ENCODE results near the gene NRCAM.

Gene NRCAM

DNA sequence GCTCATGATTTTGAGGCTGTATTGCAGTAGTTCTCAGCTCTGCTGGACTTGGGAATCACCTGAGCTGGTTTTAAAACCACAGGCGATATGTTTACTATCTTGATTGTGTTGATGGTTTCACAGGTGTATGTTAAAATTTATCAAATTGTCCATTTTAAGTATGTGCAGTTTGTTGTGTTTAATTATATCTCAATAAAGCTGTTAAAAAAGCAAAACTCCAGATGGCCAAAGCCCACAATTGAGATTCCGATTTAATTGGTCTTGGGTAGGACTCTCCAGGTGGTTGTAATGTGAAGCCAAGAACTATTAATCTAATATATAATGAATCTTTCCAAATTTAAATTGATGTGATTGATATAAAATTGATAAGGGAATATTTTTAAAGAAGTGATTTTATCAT is 48.6 kb downstream of the NRCAM start:
- TF ChIP-seq GATA2 (IDR thresholded peaks at IDR 0.05; ENCODE audit: low read depth, low read length) (no peak), GATA3 (IDR thresholded peaks at IDR 0.05; ENCODE audit: low read depth, low read length) (no peak)

DNA sequence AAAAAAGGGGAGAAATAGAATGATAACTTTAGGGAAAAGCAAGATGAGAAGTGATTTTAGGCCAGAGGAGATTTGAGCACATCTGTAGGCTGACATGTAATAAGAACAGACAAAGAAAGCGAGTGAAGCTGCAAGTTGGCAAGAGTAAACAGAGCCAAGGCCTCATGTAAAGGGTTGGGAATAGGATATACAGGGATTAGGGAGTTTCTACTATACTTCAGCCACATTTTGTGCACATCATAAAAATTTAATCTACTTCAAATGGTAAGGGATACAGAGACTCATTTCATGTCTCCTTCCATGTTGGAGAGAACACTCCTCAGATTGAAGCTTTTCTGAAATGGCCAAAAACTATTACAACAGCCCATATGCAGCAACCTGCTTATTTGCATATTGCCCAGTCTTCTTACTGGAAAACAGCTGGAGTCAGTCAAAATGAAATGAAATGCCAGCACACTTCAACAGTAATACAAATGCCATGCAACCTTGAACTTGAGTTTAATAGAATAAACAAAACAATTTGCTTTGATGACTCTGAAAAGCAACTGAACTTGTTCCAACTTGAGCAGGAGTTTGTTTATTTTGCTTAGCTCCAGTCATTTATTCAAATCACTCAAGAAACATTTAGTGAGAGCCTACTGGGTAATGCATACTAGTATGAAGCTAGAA is 49.9 kb downstream of the NRCAM start:
- no peak for TF ChIP-seq GATA3 (IDR thresholded peaks at IDR 0.05; ENCODE audit: low read depth, low read length)
- no peak for TF ChIP-seq GATA2 (IDR thresholded peaks at IDR 0.05; ENCODE audit: low read depth, low read length)

DNA sequence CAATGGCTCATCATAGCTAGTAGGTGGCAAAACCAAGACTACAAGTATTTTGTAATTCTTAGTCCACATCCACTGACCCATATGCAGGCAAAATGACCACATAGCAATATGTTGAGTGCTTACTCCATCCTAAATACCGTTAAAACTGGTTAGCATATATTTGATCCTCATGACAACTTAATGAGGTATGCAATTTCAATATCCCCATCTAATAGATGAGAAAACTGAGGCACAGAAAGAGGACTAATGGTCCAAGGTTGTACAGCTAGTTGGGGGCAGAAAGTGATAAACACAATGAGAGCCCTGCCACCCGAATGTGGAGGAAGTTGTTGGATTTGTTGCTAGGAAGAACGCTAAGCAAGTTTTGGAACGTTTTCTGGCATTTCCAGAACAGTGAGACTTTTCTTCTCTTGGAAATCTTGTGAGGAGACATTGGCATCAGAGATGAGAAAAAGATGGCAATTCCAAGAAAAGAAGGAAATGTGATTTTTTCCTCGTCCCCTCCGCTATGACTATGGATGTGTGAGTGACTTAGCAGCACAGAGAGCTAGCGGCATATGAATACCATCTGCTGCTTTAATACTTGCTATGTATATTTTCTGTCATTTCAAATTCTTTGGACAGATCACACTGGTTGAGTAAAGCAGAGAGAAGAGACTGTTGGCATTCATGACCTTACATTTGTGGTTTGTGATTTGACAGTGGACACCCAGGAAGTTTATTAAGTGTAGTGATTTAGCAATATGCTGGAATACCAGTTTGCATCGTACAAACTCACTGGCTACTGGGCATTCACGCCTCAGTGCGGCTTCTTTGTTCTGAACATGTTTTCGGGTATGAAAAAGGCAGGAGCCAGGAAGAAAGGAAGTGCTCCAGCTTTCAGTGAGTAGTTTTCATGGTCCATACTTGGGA is 51.5 kb downstream of the NRCAM start:
- no peak for TF ChIP-seq GATA3 (IDR thresholded peaks at IDR 0.05; ENCODE audit: low read depth, low read length)
- no peak for TF ChIP-seq GATA2 (IDR thresholded peaks at IDR 0.05; ENCODE audit: low read depth, low read length)

DNA sequence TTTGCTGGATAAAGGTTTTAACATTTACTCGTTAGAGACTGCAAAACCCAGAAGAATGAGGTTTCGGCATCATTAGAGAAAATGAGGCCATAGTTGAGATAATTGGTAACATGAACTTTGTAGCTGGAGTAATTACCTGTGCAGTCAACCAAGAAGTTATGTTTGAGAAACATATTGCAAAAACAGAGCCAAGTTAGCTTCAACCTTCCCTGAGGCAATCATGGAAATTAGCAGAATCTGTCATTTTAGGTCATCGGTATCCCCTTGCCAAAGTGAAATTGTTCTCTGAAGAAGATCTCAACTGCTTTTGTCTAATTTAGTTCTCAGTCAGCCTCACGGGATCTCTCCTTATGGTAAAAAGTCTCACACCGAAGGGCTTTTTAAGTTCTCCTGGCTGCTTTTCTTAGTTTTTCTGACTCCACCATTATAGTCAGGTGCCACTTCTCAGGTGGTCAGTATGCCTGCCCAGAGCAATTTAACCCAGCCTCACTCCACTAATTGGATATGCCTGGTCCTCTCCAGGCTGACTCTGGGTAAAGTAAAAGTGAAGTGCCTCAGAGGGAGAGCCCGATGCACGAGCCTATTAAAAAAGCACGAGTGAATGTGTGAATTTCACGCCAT is 52.5 kb downstream of the NRCAM start:
- TF ChIP-seq GATA3 (IDR thresholded peaks at IDR 0.05; ENCODE audit: low read depth, low read length), result no peak
- no peak for TF ChIP-seq GATA2 (IDR thresholded peaks at IDR 0.05; ENCODE audit: low read depth, low read length)

DNA sequence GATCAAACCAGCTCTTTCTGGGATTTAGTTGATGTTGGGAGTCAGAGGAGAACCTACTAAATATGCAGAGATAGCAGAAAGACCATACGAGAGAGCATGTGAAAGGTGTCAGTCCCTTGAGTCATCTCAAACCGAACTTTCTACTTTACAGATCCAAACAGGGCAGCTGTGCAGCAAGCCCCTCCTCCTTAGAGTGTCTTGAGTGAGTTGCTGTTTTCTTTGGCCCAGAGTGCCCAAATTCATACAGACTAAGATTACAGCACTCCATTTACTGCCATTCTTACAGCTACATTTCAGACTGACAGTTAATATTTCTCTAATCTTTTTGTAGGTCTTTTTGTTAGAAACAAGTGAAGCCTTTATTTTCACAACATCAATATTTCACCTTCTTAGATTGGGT is 53.4 kb downstream of the NRCAM start:
- TF ChIP-seq GATA2 (IDR thresholded peaks at IDR 0.05; ENCODE audit: low read depth, low read length) (no peak), GATA3 (IDR thresholded peaks at IDR 0.05; ENCODE audit: low read depth, low read length) (no peak)

DNA sequence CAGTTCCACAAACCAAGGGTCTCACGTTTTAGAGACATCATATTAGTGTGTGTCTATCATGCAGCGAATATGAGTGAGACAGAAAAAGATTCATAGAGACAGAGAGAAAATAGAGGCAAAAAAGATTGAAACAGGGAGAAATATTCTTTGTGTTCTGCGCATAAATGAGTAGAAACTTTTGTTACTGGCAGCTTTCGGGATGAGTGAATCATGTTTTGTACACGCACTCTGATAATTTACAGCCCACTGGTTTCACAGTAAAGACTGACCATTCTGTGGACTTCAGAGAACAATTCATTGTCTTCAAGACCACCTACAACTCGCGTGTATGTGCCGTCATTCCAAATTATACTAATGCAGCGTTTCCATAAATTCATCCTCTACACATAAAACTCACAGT is 60.2 kb downstream of the NRCAM start:
- no peak for TF ChIP-seq GATA2 (IDR thresholded peaks at IDR 0.05; ENCODE audit: low read depth, low read length)
- no peak for TF ChIP-seq GATA3 (IDR thresholded peaks at IDR 0.05; ENCODE audit: low read depth, low read length)

DNA sequence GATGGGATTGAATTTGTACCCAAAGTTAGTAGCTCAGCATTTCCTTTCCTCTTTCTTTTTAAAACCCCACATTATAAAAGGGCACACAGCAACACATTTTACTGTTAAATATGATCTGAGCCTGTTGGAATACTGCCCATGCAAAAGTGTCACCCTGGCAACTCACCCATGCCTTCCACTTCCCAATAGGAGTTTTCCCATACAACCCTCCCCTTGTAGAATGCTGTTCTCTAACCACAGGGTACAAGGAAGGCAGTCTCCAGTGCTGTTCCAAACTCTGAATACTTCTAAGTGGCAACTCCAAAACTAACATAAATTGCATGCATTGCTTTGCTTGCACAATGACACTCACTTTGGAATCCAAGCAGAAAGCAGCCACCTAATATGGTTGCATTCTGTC is 60.8 kb downstream of the NRCAM start:
- TF ChIP-seq GATA3 (IDR thresholded peaks at IDR 0.05; ENCODE audit: low read depth, low read length) (no peak), GATA2 (IDR thresholded peaks at IDR 0.05; ENCODE audit: low read depth, low read length) (no peak)

DNA sequence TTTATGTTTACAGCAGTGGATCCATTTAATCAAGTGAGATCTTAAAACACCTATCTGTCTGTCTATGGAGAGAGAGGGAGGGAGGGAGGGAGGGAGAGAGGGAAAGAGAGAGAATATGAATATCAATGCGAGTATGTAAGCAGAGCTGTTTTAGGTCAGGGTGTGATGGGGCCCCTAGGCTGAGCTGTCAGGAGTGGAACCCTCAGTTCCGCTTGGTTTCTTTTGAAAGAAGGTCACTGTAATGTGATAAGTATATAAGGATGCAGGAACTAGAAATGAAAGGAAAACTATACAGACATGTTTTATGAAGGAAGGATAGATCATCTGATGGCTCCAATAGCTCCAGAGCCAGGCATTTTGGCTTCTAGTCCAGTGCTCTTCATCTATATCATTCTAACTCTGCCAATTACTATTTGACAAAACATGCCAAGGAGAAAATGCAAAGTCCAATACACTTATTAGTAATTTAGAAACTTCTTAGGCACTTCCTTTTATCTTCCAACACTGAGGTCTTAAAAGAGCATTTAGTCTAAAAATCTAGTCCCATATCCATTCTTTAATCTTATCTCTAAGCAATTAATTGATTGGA is 70.3 kb downstream of the NRCAM start:
- TF ChIP-seq GATA2 (IDR thresholded peaks at IDR 0.05; ENCODE audit: low read depth, low read length) (no peak), GATA3 (IDR thresholded peaks at IDR 0.05; ENCODE audit: low read depth, low read length) (no peak)

DNA sequence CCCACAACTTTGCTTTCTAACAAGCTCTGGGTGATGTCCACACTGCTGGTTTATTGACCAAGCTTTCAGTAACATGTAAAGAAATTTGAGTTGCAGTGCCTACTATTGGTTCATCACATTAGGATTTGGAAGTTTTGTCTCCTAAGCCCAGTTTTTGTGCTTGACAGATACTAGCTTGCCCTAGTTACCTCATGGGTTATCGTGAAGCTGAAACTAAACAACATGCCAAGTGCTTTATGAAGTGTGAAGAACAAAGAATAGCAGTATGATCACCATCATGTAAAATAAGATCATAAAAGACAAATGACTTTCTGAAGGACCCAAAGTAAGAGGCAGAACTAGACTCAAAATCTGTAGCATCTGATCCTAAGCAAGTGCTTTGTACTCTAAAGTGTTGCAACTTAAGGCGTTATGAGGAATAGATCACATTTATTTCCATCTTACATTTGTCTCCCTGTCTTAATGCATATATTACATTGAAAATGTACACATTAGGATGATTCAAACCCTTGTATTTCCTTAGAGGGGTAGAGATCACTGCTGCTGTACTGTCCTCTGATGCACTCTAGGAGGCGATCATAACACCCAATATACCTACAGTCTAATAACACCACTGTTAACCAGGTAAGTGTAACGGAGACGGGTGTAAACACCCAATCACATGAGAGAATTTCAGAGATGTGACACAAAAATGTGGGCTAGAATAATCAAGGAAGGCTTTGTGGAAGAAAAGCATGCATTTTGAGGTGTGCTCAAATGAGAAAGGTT is 71.3 kb downstream of the NRCAM start:
- no peak for TF ChIP-seq GATA3 (IDR thresholded peaks at IDR 0.05; ENCODE audit: low read depth, low read length)
- no peak for TF ChIP-seq GATA2 (IDR thresholded peaks at IDR 0.05; ENCODE audit: low read depth, low read length)

DNA sequence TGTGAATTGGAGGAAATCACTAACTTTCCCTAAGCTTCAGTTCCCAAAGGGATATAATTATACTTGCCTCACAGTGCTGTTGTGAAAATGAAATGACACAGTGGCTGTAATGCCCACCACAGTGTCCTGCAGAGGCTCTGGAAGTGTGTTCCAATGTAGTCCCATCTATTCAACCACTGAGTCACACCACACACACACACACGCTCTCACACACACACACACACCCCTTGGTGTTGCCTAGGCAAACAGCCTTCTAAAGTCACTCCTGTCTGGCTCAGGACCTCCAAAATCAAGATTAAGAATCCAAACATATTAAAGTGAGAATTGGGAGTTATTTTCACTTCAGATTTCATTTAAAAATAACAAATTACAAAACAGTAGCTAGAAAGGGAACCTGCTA is 73.3 kb downstream of the NRCAM start:
- TF ChIP-seq GATA2 (IDR thresholded peaks at IDR 0.05; ENCODE audit: low read depth, low read length) (no peak), GATA3 (IDR thresholded peaks at IDR 0.05; ENCODE audit: low read depth, low read length) (no peak)

DNA sequence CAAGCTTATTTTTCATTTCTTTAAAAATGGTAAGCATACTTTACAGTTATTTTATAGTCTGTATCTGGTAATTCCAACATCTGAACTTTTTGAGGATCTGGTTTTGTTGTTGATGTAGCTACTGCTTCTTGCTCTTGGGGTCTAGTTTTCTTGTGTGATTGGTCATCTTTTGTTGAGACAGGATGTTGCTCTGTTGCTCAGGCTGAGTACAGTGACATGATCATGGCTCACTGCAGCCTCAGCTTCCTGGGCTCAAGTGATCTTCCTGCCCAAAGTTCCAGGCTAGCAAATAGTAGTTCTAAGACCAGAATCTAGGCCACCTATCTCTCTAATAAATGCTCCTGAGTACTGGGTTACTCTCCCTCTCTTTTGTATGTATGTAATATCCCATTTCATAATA is 75.7 kb downstream of the NRCAM start:
- TF ChIP-seq GATA3 (IDR thresholded peaks at IDR 0.05; ENCODE audit: low read depth, low read length), result no peak
- TF ChIP-seq GATA2 (IDR thresholded peaks at IDR 0.05; ENCODE audit: low read depth, low read length), result no peak

DNA sequence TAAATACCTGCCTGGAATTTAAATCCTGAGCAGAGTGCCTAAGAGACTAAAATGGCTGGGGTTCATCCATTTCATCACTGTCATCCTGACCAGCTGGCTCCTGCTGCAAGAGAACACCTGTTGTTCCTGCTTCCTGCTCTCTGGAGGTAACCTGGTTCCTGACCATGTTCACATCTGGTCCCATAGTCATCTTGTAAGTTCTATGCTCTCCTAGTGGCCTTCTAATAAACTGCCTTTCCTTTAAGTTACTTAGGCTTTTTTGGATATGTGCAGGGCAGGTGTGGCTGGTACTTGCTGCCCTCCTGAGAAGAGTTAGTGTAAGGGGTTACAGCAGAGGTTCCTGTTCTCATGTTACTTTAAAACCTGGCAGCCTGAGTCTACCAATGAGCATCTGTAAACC is 80.0 kb downstream of the NRCAM start:
- TF ChIP-seq GATA2 (IDR thresholded peaks at IDR 0.05; ENCODE audit: low read depth, low read length) (no peak), GATA3 (IDR thresholded peaks at IDR 0.05; ENCODE audit: low read depth, low read length) (no peak)

DNA sequence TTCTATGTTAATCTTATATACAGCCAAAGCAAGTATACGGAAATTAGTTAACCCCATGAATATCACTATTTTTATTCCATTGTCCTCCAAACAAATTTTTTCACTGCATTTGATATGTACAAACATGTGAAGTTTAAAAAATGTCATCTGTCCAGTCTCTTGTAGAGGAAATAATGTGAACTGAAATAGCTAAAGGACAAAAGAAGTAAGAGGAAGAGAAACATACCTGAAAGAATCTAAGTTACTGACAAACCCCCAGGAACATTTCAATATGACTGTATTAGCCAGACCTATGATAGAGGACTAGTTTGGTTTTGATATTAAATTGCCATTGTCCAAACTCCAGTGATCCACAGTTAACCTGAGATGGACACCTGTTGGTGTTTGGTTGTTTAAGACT is 80.6 kb downstream of the NRCAM start:
- no peak for TF ChIP-seq GATA2 (IDR thresholded peaks at IDR 0.05; ENCODE audit: low read depth, low read length)
- no peak for TF ChIP-seq GATA3 (IDR thresholded peaks at IDR 0.05; ENCODE audit: low read depth, low read length)

DNA sequence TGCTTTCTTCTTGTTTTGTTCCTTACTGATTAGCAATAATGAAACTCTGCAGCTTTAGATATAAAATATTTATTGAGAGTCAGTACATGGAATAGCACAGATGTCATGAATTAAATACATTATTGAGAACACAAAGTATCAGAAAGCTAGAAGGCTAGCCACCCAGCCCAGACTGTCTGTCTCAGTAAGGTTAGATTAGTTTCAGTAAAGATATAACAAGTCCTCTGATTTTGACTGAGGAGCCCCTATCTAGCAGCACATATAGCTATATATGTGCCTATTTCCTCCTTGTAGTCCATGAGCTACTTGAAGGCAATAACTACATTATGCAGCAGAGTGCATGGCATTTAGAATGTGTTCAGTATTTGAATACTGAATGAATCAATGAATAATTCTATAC is 81.3 kb downstream of the NRCAM start:
- TF ChIP-seq GATA2 (IDR thresholded peaks at IDR 0.05; ENCODE audit: low read depth, low read length), result no peak
- TF ChIP-seq GATA3 (IDR thresholded peaks at IDR 0.05; ENCODE audit: low read depth, low read length), result no peak
